Ovary (tissue), 3 donors: ENCODE results near the gene ANKFN1.

Source experiments
- CTCF ChIP-seq, 3 donors: fragments of 450-650 bp in 2 of 3; fragments of 200-600 bp in 1 of 3; IDR thresholded peaks; one replicate each; pipeline versions ENCODE4 v1.5.1 to v1.8.0; 2016 to 2022; ENCODE audit warnings: antibody characterized with exemption in 3 of 3, mild to moderate bottlenecking in 1 of 3
- EP300 ChIP-seq: sonication (generic); formaldehyde crosslinking; IDR thresholded peaks from one replicate; pipeline ENCODE4 v1.6.1; 2017; ENCODE audit warnings: antibody characterized with exemption
- donor health status: DM: no; HTN: no; CAD: no.

GRCh38 chr17:56119191-56119590, 34.1 kb upstream of the ANKFN1 start:
- TF ChIP-seq CTCF (IDR thresholded peaks at IDR 0.05) (no peak), EP300 (no peak)
